HG03135 (cell line): ENCODE data around the gene FNTB.

Experiments
- ATAC-seq: cut with Tn5 transposase; IDR thresholded peaks from one replicate; pipeline ENCODE4 v1.9.1; 2021; ENCODE audit warnings: mild to moderate bottlenecking, moderate library complexity; ENCODE audit not compliant: unreplicated experiment

Gene FNTB

DNA sequence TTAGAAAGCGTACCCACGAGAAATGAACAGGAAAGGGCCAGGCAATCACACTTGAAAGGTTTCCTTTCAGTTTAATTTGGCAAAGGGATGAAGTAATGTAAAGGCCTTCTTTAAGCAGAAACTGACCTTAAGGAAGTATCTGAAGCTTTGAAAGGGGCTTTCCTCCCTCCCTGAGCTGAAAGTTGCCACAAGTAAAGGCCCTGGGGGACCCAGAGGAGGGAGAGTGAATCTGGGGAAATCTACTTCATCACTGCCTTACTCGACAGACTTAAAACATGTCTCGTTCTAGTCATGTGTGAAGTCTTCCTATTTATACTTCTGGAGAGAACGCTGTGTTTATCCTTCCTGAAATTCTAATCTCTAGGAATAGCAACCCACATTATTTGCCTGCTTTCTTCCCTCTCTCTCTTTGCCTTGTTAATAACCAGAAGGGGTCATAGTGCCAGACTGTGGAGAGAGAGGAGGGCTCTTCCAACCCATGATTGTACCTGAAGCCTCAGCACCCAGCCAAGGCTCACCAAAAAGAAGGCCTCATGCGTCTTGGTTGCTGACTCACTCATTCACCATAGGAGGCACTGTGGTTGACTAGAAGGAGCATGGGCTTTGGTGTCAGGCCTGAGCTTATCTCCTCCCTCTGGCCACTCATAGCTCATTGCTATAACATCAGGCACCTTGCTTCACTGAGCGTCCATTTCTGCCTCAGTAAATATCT lies 33.9 kb upstream of the FNTB start:
- no peak for ATAC-seq

DNA sequence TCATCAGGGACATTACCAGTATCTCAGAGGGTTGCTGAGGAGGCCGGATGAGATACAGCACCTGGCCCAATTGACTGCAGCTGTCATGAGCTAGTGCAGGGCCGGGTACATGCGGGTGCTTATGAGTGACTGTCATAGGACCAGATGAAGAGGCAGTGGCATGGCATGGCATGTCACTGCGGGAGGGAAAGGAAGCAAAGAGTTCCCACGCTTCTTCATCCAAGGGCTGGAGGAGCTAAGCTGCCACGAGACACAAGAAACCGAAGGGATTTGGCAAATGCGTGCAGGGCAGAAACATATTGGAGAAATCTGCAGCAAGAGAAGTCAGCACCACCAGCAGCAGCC lies 33.4 kb upstream of the FNTB start:
- no peak for ATAC-seq

DNA sequence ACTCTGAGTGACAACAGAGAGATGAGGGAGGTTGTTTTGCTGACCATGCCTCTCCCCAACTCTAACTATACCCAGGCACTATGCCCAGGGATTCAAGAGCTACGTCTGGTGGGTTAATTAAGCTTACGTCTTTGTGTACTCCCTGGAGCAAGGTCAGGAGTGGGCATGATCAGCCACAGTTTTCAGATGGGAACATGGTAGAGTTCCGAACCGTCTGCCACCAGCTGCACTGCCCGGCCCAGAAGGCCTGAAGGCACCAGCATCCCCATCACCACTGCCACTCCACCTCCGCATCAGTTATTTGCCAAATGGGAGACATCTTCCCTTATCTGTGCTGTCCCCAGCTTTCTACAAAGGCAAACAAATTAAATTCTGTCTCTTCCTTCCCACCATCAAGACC lies 33.0 kb upstream of the FNTB start:
- ATAC-seq = no peak

DNA sequence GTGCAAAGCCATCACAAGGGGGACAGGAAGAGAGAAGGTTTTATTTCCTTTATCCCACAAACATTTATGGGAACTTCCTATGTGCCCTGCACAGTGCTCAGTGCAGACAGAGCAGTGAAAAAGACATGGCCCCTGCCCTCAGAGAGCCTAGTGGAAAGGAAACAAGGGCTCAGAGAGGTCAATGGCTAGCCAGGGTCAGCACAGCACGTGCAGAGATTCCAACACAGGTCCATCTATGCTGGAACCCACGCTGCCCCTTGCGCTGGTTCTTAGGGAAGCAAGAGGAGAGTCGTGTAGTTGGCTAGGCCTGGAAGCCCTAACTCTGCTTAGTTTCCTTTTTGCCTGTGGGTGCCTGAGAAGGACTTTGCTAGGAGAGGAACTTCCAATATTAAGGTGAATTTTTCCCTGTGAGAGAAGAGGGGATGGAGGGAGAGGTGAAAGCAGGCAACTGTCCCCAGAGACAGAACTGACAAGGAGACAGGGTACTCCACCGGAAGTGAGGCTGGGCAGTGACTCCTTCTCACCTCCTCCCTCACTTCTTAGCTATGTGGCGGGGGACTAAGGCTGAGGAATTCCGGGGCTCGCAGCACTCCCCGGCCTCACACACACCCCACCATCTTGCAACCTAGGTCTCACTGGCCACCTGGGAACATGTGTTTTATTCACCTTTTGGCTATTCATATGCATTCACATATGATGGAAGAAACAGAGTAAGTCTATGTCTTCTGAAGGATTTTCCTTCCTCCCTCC lies 32.0 kb upstream of the FNTB start:
- no peak for ATAC-seq

DNA sequence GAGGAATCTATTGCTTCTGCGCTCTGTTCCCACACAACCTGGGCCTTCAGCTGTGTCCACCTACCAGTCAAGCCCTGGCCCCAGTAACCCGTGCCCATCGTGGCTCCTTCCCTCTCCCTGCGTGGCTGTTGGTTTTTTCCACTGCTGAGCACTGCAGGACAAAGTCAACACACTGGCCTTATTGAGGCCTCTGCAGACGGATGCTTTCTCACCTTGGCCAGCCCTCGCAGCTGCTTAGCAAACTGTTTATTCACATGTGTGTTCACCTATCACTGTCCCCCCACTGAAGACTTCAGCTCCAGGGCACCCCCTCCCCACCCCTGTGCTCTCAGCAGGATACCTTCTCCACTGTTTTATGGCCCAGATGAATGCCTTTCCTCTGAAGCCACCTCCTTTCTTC lies 31.4 kb upstream of the FNTB start:
- no peak for ATAC-seq

DNA sequence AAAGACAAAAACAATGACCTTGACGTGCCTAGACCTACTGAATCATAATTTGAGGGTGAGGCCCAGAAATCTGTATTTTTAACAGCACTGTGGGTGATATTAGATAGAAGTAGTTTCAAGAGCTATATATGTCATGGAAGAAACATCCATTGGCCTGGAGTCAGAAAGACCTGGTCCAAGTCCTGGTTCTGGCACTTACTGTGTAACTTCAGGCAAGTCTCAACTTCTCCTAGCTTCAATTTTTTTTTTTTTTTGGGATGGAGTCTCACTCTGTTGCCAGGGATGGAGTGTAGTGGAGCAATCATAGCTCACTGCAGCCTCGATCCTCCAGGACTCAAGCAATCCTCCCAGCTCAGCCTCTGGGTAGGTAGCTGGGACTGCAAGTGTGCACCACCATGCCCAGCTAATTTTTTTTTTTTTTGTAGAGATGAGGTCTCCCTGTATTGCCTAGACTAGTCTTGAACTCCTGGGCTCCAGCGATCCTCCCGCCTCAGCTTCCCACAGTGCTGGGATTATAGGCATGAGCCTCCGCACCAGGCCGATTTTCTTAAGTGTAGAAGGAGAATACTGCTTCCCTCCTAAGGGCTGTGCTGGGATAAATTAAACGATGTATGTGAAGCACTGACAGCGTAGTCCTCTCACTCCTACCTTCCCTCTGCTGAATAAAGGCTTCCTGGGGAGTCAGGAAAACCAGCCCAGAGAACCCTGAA lies 29.8 kb upstream of the FNTB start:
- ATAC-seq = no peak

DNA sequence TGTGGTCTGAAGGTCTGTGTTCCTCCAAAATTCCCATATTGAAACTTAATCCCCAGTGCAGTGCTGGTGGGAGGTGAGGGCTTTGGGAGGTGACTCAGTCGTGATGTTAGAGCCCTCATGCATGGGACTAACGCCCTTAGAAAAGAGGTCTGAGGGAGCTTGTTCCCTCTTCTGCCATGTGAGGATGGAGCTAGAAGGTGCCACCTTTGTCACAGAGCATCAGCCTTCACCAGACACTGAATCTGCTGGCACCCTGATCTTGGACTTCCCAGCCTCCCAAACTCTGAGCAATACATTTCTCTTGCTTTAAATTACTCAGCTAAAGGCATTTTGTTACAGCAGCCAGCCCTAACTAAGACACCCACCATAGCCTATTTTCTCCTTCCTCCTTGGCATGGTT lies 28.5 kb upstream of the FNTB start:
- ATAC-seq = no peak

DNA sequence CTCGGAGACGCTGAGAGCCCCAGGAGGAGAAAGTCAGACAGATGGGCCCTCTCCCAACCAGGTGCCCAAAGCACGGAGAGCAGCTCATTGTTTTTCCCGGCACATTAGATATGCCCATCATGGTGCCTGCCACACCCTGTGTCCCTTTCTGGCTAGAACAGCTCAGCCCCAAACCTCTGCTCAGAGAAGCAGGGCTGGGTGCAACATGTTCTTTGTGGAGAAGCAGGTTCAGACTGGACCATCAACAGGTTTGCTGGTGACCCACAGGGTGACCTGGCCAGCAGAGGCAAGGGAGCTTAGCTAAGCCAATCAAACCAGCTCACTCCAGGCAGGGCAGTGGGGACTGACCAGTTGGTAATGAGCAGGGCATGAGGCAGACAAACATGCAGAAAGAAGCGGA lies 28.0 kb upstream of the FNTB start:
- no peak for ATAC-seq

DNA sequence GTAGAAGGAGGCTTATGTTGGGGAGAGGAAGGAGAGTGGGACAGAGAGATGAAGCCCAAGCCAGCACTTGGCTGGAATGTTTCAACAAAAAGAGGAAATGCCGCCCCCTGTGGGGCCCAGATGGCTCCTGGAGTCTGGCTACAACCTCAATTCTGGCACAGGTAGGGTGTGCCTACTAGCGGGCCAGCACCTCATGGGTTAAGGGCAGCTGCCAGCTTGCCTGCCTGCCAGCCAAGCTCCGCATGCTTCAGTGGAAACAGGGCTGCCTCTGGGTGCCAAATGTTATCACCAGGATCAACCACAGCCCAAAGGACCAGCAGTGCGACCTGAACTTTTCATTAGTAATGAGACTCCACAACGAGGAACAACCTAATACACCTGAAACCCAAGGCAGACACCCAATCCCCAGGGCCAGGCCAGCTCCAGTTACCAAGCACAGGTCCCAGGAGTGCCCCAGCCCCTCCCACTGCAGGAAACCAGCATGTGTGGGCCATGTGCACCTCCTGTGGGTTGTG lies 25.9 kb upstream of the FNTB start:
- ATAC-seq = no peak

DNA sequence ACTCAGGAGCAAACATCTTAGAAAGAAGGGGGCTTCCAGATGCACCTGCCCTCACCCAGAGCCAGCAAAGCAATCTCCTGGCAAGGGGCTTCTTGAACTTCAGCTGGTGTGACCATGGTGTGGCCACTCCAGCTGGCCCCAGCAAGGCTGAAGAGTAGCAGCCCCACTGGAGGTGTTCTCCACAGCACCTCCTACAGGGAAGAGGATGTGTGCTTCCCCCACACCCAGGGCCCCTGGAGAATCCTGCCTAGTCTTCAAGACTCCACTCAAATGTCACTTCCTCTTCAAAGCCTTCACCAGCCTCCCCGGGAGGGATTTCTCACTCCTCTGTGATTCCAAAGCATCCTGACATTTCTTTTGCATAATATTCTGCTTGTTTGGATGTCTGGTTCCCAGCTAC lies 23.1 kb upstream of the FNTB start:
- no peak for ATAC-seq

DNA sequence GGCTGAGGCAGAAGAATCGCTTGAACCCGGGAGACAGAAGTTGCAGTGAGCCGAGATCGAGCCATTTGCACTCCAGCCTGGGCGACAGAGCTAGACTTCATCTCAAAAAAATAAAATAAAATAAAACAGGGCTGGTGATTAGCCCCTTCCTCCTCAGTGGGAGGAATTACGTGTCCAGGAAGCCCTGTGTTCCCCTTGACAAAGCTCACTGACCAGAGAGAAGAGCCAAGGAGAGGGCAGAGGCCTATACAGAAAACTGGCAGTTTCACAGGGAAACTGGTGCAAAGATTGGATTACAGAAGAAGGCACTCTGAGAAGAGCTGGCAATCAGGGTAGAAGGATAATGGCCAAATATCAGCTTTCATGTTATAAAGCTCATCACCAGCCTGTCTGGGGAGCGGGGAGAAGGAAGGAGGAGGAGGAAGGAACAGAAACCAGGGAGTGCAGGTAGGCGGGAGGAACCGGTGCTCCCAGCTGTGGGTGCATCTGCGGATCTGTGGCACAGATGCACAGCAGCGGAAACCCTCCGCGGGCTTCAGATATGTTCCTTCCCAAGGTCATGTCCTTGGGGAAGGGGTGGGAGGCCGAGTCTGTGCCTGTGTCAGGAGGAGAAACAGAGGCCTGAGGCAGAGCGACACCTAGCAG lies 21.2 kb upstream of the FNTB start:
- no peak for ATAC-seq

DNA sequence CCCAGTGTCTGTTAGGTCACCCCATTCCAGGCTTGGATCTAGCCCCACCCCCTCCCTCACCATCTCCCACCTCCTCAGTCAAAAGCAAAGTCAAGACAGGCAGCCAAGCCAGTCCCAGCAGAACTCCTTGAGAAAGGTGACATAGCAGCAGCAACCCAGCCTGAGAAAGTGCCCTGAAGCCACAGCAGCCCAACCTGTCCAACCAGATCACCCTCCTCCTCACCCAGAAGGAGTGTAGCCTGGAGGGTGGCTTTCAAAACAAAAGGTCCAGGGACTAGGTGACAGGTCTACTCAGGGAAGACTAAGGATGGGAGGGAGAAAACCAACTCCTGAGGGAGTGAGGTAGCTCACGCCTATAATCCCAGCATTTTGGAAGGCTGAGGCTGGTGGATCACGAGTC lies 19.7 kb upstream of the FNTB start:
- no peak for ATAC-seq

DNA sequence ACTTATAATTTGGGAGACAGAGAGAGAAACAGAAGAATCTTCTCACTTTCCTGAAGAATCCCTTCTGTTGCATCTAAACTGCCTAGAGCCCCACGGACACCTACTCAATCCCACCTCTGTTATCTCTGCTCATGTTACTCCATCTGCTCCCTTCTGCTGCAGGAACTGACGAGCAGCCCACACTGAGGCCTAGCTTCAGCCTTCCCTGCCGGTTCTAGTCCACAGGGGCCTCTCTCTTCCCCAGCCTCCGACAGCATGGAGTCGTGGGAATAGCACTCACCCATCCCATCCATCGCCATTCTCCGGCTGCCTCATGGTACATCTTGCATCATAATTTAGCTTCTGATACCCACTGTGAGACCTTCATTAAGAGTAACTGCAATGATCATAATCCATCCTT lies 18.5 kb upstream of the FNTB start:
- ATAC-seq = no peak

DNA sequence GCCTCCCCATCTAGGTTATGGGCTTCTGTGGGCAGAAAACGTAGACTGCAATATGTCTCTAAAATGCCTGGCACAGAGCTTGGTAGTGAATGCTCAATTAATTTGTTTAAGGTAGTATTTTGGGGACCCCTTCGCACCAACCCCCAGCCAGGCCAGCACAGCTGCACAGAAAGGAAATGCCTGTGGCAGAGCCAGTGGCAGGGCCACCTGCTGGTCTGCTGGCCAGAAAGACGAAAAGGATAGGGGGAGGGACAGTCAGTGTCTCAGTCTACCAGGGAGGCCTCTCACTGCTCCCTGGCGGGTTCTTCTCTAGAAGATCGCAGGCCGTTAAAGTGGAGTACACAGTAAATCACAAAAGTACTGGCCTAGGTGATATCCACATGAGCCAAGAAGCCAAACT lies 18.0 kb upstream of the FNTB start:
- no peak for ATAC-seq

DNA sequence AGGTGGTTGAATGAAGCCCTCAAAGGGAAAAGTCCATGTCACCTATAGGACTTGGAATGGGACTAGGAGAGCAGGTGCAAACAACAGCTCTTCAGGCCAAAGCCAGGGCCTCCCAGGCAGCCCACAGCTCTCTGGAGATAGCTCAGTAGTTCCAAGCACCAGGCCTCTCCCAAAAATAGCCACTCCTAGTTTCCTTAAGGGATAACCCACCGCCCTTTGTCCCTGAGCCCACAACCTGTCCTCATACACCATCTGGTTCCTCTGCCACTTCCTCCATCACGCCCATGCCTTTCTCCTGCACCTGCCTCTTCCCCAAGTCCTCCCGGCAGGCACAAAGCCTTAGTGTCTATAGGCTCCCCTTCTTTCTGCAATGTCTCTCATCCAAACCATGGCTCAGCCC lies 16.7 kb upstream of the FNTB start:
- ATAC-seq = no peak

DNA sequence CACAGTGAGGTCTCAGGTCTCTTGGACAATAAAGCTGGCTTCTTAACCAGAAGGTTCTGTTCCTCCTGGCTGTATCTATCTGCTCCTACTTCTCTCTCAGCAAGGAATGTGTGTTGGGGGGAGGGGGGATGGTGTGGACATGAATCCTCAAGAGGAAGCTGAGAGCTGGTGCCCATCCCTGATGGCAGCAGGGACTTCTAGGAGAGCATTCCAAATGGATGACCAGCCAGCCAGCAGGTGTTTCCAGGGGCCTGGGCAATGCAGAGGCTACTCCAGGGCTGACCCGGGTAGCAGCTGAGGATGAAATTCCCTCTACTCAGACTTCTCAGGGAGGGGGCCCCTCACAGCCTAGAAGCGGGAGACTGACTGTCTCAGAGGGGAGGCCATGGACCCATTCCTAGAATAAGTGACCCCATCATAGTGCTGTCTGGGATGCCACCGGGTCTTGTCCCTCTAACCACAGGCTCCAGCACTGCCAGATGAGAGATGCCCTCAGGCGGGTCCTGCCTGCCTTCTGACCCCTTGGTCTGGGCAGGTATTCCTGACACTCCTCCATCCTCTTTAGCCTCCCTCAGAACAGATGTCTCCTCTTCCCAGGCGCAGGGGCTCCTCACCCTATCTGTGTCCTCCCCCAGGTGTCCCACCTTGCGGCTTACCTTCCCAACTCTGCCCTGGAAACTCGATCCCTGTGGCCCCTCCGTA lies 15.8 kb upstream of the FNTB start:
- no peak for ATAC-seq

DNA sequence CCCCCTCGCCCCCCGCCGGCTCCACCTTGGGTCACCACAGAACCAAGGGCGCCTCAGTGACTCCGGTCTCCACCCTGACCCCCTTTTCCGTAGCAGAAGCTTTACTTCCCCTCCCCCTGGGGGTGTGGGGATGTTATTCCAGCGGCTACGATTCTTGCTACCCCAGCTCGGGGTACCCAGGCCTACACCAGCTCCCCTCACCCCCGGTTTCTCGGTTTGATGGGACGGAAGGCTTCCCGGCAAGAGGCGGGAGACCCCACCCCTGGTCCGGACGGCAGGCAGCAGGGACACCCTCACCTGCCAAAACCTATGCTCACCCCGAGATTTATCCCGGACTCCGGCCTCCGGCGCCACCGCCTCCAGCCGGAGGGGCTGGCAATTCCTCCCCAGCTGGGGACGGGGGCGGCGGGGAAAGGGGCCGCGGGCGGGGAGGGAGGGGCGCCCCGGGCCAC lies 15.2 kb upstream of the FNTB start:
- no peak for ATAC-seq

DNA sequence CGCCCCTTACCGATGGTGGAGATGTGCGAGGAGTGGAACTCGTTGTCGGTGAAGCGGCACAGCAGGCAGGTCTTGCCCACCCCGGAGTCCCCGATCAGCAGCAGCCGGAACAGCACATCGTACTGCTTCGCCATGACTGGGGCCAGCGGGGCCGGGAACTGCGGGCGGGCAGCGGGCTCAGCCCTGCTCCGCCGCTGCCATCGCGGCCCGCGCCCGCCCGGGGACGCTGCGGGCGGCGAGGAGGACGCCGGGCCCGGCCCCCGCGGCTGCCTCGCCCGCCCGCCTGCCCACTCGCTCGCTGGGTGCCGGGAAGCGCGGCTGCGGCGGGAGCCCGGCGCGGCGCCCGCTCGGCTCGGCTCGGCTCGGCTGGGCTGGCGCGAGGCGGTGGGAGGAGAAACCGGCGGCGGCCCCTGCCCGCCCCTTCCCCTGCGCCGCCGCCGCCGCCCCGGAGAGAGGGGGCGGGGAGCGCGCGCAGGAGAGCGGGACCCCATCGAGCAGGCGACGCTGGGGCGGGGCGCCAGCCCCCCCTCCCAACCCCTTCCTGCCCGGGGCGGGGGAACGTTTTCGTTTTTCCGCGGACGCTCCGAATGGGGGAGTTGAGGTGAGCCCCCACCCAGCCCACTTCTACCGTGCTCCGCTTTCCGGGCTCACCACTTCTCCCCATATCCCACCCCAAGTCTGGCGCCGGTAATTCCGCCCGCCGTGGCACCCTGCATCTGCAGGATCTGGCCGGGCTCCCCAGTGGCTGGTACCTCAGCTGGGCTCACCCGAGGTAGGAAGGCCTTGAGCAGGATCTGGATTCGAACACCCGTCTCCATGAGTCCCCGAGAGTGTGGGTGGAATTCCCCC lies 14.5 kb upstream of the FNTB start, which contains the start of gene RAB15:
RAB15 (minus strand) TSS at position 394 of the 849 bp plus-strand sequence; CDS start at position 134, 260 bp downstream.
- ATAC-seq = peak; percentile 46

DNA sequence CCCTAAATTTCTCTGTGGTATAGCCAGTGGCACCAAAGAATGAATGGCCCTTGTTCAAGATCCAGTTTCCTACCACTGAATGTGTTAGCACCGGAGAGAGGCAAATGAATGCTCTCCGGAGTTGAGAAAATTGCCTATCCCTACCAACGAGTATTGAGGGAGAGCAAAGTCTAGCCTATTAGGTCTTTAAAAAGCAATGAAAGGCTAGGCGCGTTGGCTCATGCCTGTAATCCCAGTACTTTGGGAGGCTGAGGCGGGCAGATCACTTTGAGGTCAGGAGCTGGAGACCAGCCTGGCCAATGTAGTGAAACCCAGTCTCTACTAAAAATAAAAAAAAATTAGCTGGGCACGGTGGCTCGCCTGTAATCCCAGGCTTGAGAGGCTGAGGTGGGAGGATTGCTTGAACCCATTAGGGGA lies 13.7 kb upstream of the FNTB start:
- ATAC-seq = no peak

DNA sequence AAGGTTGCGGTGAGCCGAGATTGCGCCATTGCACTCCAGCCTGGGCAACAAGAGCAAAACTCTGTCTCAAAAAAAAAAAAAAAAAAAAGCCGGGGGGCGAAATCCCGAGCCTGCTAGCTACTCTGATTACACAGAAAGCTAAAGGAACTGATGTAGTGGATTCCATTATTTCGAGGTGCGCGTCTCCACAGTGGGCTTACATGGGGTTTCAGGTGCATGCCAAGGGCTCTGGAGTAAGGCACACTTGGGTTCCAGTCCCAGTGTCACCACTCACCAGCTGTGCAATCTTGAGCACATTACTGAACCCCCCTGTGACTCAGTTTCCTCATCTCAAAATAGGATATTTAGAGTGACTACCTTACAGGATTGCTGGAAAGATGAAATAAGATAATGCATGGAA lies 12.9 kb upstream of the FNTB start:
- ATAC-seq = no peak
